Skeletal muscle tissue (tissue), 4 donors: ENCODE data around the gene MTFR1L. TPM values are rescaled to one million over a fixed set of nuclear protein-coding genes. Genes with fewer than 3 reads are reported as not detected.

Experiments
- H3K27ac ChIP-seq: one replicate; pipeline ENCODE4 v1.7.0; 2013; ENCODE audit warnings: mild to moderate bottlenecking, low read depth, low read length, inconsistent platforms
- H3K27me3 ChIP-seq, 3 donors: one replicate each; pipeline ENCODE4 v1.7.0; 2013; ENCODE audit warnings: low read length in 3 of 3; ENCODE audit not compliant: control insufficient read depth in 3 of 3, insufficient read depth in 3 of 3
- H3K36me3 ChIP-seq, 3 donors: one replicate each; pipeline ENCODE4 v1.7.0; 2013; ENCODE audit warnings: low read length in 3 of 3; ENCODE audit not compliant: control insufficient read depth in 3 of 3, insufficient read depth in 3 of 3
- H3K4me1 ChIP-seq, 3 donors: one replicate each; pipeline ENCODE4 v1.7.0; 2013; ENCODE audit warnings: low read length in 3 of 3, mild to moderate bottlenecking in 3 of 3; ENCODE audit not compliant: control insufficient read depth in 3 of 3, insufficient read depth in 3 of 3
- H3K4me3 ChIP-seq, 3 donors: one replicate each; pipeline ENCODE4 v1.7.0; 2013; ENCODE audit warnings: low read length in 3 of 3
- H3K9ac ChIP-seq, 3 donors: one replicate each; pipeline ENCODE4 v1.7.0; 2013; ENCODE audit warnings: low read length in 3 of 3, mild to moderate bottlenecking in 3 of 3, moderate library complexity in 2 of 3, low read depth in 1 of 3
- H3K9me3 ChIP-seq, 3 donors: one replicate each; pipeline ENCODE4 v1.7.0; 2013; ENCODE audit warnings: low read length in 3 of 3; ENCODE audit not compliant: control insufficient read depth in 3 of 3
- total RNA-seq: library from RNA; depleted of rRNA; stranded (reverse); fragments of >200 nt; gene quantifications from one replicate; pipeline ENCODE4 v1.2.3, GENCODE V29; 2014
- donor health status: Osteomylitis.

Gene MTFR1L
- total RNA-seq: 35.0 TPM

DNA sequence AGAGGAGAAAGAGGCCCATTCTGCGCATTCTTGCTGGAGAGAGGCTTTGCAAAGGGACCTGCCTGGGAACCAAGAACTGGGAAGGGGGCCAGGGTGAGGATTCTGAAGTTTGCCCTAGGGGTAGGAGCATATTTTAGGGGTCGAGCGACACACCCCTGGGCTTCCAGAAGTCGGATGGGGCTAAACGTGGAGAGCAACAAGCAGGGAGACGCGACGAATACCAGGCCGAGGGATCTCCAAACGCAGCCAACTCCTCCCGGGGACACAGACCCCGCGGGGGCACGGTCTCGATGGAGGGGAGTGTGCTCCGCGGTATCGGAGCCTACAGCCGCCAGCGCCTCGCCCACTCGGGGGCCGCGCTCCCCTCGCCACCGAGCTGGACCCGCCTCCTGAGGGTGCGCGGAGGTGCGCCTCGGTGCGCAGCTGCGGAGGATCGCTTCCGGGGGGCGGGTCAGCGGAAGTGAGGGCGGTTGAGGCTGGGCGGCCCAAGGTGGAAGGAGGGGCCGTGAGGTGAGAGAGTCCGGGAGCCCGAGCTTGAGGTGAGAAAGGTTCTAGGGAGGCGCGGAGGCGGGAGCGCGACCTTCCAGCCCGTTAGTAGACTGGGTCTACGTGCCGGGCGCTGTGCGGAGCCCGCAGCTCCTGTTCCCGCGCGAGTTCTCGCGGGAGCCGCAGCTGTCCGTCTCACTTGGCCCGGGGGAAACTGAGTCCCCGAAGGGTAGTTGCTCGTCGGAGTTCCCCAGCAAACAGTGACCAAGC is at the start of gene MTFR1L:
Gene MTFR1L (plus strand): TSS at position 464 of the 756 bp plus-strand sequence. CDS start 3,151 bp downstream, outside the sequence.
- no peaks in the 10 kb centered on the region for H3K27me3 ChIP-seq
- H3K4me3 ChIP-seq: peak within 1 kb of the TSS; percentile 80 to 98 (median 95)
- peak within 1 kb of the TSS; percentile 91 for H3K27ac ChIP-seq
- H3K36me3 ChIP-seq: peaks cover 12 to 22% (median 18%) of the 10 kb centered on the region in 3 donors
- H3K9me3 ChIP-seq: no peaks in the 10 kb centered on the region
- H3K4me1 ChIP-seq: peaks cover 39 to 59% (median 42%) of the 10 kb centered on the region in 3 donors
- peak within 1 kb of the TSS; percentile 95 to 98 (median 95) for H3K9ac ChIP-seq

DNA sequence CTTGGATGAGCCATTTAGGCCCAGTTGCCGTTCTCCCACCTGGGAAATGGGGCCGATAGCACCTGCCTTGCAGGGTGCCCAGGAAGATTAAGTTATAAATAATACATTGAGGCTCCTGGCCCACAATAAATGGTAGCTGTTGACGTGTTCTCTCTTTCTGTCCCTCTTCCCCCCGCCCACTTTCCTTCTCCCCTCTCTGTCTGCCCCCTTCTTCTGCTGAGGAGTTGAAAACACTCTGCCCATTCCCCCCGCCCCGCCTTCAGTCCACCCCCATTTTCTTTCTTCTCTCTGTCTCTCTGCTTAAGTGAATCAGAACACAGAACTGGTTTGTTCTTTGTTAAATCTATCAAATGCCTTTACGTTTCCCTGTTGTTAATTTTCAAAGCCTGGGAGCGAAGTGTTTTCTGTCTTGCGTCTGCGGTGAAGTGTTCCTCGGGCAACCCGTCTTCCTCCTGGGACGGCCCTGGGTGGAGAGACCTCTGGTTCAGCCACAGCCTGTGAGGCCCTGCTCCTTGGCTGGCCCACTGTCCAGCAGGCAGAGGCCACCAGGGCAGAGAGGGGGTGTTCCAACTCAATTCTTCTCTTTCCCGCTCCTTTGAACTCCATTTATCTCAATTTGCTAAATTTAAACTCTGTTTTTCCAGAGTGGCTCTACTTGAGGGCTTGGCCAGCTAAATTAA is 49.1 kb upstream of the MTFR1L start:
- H3K27me3 ChIP-seq: no peaks in the 10 kb centered on the region
- H3K27ac ChIP-seq: peak overlapping the region; percentile 26
- peak overlapping the region in 1 of 3 donors; percentile 76 for H3K9ac ChIP-seq
- peaks cover 4 to 14% (median 5%) of the 10 kb centered on the region in 3 donors for H3K36me3 ChIP-seq
- H3K9me3 ChIP-seq: no peaks in the 10 kb centered on the region
- peaks cover 37 to 76% (median 60%) of the 10 kb centered on the region in 3 donors for H3K4me1 ChIP-seq
- no peak overlapping the region for H3K4me3 ChIP-seq

DNA sequence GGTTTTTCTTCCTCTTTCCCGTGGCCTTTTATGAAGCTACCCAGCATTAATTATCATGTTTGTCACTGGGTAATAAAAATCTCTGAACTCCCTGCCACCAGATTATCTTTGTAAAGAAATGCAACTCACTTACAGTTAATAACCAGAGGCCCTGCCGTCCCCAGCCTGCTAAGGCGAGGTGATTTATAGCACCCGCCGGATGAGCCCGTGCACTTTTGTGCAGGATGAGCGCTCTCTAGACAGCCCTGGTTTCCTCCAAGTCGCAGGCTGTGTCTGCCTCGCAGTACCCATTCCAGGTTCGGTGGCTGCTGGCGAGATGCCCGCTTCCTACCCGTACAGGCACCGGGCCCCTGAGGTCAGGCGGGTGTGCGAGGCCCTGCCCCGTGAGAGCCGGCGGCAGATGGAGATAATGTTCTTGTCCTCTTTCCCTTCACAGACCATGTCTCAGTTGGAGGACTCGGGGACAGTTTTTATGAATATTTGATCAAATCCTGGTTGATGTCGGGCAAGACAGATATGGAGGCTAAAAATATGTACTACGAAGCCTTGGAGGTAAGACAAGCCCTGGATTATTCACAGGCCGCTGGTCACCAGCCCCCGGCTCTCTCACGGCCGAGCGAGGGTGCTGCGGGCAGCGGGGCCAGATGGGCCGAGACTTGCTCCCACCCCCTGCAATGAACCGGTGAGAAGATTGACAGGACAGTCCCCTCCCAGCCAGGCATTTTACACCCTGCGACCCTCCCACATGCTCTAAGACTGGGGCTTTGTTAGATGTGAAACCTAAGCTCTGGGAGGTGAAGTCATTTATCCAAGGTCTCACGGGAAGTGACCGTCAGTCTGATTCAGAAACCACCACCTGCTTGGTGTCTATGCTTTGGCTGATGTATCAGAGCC is 48.3 kb upstream of the MTFR1L start:
- Histone ChIP-seq H3K9me3 (no peaks in the 10 kb centered on the region), H3K36me3 (peaks cover 4 to 14% (median 5%) of the 10 kb centered on the region in 3 donors), H3K27me3 (no peaks in the 10 kb centered on the region), H3K4me1 (peaks cover 29 to 68% (median 53%) of the 10 kb centered on the region in 3 donors), H3K27ac (peak overlapping the region; percentile 48), H3K4me3 (peak overlapping the region; percentile 14 to 63 (median 25)), H3K9ac (peak overlapping the region; percentile 12 to 76 (median 28))

DNA sequence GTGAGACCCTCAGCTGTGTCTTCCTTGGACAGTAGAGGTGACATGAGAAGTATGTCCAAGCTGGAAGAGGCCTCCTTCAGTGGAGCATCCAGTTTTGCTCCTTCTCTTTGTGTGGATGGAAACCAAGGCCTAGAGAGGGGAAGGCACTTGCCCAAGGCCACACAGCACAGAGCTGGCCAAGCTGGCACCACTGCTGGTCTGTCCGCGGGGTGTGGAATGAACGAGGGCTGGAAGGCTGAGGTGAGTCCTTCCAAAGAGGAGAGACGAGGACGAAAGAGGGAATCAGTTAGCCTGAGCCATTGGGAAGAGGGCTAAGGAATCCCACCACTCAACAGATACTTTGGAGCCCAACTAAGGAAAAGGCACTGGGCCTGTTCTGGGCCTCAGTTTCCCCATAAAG is 47.6 kb upstream of the MTFR1L start:
- no peaks in the 10 kb centered on the region for H3K27me3 ChIP-seq
- H3K4me3 ChIP-seq: peak overlapping the region in 1 of 3 donors; percentile 63
- H3K27ac ChIP-seq: peak overlapping the region; percentile 48
- H3K9ac ChIP-seq: peak overlapping the region in 2 of 3 donors; percentile 12 to 76
- no peaks in the 10 kb centered on the region for H3K9me3 ChIP-seq
- H3K4me1 ChIP-seq: peaks cover 25 to 63% (median 48%) of the 10 kb centered on the region in 3 donors
- H3K36me3 ChIP-seq: peaks cover 4 to 19% (median 5%) of the 10 kb centered on the region in 3 donors

DNA sequence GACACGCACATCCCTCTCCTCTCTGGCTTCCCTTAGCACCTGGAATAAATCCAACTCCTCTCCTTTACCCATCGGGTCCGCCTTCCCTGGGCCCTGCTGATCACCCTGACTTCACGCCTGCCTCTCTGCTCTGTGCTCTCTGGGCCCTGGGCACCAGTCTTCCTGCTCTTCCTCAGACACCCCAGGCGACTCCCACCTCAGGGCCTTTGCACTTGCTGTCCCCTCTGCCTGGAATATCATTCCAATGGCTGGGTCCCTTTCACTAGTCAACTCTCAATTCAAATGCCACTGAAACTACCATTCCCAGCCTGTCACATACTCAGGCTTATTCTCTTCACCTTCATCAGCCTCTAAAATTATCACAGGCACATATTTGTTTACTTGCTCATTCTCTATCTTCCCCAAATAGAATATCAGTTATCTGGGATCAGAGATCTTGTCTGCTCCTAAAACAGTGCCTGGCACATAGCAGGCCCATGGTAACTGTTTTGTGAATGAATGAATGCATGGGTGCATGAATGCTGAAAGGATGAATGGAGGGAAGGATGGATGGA is 47.0 kb upstream of the MTFR1L start:
- Histone ChIP-seq H3K9ac (peak overlapping the region in 1 of 3 donors; percentile 76), H3K27me3 (no peaks in the 10 kb centered on the region), H3K36me3 (peaks cover 0 to 19% (median 7%) of the 10 kb centered on the region in 3 donors), H3K9me3 (no peaks in the 10 kb centered on the region), H3K4me3 (peak overlapping the region in 1 of 3 donors; percentile 52), H3K27ac (peak overlapping the region; percentile 48), H3K4me1 (peaks cover 25 to 63% (median 48%) of the 10 kb centered on the region in 3 donors)

DNA sequence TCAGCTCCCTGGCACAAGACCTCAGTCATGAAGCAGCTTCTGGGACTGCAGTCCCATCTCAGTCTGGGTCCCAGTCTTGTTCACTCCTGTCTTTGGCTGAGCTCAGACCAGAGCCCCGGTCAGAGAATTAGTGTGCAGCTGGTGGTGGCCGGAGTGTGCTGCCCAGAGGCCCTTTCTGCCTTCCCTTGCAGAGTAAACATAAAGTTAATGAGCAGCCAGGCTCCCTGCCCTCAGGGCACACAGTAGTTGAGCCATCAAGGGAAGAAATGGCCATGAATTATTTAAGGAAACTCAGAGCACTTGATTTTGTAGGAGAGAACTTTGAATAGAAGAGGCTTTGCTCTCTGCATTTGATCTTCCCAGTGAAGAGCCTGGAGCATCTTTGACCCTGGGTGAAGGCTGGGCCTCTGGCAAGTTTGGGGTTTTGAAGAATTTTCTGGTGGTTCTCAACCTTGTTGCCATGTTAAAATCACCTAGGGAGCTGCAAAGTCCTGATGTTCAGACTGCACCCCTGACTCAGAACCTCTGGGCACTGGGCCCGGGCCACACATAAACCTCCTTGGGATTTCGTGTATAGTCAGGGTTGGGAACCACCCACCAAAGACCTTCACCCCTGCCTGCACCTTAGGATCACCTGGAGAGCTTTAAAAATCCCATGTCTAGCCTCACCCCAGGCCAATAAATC is 46.2 kb upstream of the MTFR1L start:
- Histone ChIP-seq H3K4me1 (peaks cover 25 to 63% (median 48%) of the 10 kb centered on the region in 3 donors), H3K9ac (peak overlapping the region in 1 of 3 donors; percentile 51), H3K27me3 (no peaks in the 10 kb centered on the region), H3K36me3 (peaks cover 0 to 25% (median 12%) of the 10 kb centered on the region in 3 donors), H3K27ac (no peak overlapping the region), H3K9me3 (no peaks in the 10 kb centered on the region), H3K4me3 (no peak overlapping the region)

DNA sequence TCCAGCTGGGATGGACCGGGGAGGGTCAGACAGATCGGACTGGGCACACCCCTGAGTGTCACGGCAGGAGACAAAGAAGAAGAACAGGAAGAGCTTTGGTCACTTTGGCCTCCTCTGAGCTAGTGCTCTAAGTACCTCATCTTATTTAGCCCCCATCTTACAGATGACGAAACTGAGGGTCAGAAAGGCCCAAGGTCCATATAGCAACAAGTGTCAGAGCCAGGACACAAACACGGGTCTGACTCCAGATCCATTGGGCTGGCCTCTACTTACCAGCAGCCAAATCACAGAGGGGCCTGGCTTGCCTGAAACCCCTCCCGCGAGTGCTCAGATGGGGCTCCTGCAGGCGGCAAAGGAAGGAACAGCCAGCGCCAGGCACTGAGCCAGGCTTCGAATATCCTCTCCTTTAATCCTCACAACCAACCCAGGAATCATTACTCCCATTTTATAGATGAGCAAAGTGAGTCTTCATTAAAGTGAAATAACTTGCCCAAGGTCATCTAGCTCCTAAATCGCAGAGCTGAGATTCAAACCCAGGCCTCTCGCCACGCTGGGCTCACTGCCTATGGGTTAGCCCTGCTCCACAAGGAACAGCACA is 45.4 kb upstream of the MTFR1L start:
- Histone ChIP-seq H3K9me3 (no peaks in the 10 kb centered on the region), H3K36me3 (peaks cover 0 to 31% (median 11%) of the 10 kb centered on the region in 3 donors), H3K27ac (no peak overlapping the region), H3K4me1 (peaks cover 25 to 60% (median 48%) of the 10 kb centered on the region in 3 donors), H3K9ac (no peak overlapping the region), H3K4me3 (no peak overlapping the region), H3K27me3 (no peaks in the 10 kb centered on the region)

DNA sequence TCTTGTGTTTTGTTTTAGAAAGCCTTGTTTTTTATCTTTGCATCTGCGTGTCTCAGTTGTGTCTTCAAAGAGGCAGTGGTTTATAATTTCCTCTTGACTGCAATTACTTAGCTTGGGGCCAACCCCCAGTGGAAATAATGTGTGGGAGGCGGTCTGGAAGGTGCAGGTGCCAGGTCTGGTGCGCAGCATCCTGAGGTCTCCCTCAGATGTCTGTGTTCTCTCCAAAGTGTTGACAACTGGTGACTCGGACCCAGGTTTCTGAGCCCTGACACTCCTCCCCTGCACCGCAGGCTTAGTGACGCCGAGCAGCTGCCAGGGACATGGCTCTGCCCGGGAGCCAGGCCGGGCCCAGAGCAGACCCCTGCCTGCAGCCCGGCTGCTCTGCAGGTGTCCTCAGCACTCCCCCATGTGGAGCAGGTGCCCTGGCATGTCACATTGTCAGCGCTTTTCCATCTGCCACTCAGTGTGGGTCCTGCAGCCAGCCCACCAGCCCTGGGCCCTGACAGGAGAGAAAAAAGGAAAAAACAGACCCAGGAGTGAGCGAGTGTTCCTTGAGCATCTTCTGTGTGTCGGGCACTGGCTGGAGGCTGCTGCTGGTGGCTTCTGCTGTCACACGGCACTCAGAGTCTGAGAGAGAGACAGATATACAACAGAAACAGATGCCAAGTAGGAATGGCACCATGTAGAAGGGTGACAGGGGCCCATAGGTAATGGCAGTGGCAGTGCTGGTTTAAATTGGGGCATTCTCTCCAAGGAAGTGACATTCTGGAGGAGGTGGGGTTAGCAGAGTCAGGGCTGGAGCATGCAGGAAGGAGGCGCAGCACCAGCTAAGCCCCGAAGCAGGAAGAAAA is 44.6 kb upstream of the MTFR1L start:
- Histone ChIP-seq H3K9me3 (no peaks in the 10 kb centered on the region), H3K27me3 (no peaks in the 10 kb centered on the region), H3K9ac (peak overlapping the region in 1 of 3 donors; percentile 55), H3K27ac (no peak overlapping the region), H3K4me3 (no peak overlapping the region), H3K36me3 (peaks cover 0 to 31% (median 9%) of the 10 kb centered on the region in 3 donors), H3K4me1 (peaks cover 22 to 52% (median 44%) of the 10 kb centered on the region in 3 donors)
